Left forelimb (tissue), 1 donor: ENCODE results near the gene CD2BP2.
"Not testable (repeated sequence)": the region's sequence is repeated elsewhere in the genome, so short reads cannot be mapped to it uniquely, and the experiment has no call there.

Source experiments
- DNase-seq: peaks from one replicate; pipeline ENCODE4 v3.0.0-alpha.2; 2018; ENCODE audit warnings: low spot score

CD2BP2 gene

DNA sequence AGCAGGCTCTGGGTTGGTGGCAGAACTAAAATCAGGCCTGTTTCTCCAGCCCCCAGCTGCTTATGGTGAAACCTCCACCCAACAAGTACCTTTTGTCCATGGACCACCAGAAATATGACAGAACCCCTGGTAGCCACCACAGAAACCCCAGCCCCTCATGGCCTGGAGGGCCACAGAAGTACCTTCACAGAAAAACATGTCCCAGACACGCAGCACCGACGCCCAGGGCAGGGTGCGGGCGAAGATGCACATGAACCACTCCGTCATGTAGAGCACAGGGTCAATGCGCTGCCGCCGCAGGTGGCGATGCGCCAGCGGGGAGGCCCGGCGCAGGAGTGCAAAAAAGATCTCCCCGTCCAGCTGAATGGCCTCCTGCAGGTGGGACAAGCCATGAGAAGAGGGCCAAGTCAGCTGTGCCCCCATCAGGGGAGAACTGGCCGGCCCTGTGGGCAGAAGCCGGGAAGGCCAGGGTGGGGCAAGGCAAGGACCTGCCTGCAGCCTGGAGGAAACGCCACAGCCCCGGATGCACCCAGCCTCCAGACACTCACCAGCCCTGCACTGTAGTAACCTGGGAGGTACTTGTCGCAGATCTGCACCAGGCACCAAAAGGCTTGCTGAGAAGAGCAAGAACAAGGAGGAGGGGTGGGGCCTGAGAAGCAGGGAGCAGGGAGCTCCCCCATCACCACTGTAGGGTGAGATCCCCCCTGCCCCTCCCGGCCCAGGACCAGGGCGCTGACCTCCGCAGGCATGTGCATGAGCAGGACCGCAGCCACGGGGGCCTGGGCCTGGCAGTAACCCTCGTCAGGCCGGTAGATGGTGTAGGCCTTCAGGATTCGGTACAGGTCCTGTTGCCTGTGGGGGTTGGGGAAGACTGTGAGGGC, 4.1 kb upstream of the CD2BP2 start:
- DNase-seq, result no peak

- no peak for DNase-seq
Observed at GRCh38 chr16:30358577-30358936, 3.4 kb upstream of the CD2BP2 start.

DNA sequence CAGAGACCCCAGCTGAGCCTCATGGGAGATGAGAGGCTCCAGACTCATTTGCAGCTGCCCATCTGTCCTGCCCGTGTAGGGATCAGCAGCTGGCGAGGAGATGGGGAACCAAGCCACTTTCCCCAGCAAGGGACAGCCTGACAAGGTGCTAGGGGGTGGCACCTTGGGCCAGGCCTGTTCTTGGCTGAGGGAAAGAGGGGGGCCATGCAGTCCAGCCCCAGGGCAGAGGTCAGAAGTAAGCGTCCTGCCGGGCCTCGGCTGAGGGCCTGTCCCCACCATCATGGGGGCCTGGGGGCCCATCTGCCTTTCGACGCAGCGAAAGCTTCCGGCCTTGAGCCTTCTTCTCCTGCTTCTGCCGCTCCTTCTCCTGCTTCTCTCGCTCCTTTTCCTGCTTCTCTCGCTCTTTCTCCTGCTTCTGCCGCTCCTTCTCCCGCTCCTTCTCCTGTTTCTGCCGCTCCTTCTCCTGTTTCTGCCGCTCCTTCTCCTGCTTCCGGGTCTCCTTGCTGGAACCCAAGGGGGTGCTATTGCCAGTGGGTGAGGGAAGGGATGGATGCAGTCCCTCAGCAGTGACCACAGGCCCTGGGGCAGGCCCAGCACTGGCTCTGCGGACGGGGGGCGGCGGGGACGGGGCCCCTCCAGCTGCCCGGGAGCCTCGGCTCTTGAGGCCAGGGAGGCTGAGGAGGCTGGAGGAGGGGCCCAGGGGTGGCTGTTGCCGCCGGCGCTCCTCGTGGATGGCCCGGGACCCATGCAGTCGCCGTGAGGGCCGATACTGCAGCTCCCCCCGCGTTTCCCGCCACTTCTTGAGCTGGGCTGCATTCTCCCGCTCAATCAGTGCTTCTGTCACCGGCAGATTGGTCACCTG, 2.8 kb upstream of the CD2BP2 start:
- no peak for DNase-seq

GRCh38 chr16:30357085-30357714, 2.1 kb upstream of the CD2BP2 start:
- DNase-seq, result no peak

DNA sequence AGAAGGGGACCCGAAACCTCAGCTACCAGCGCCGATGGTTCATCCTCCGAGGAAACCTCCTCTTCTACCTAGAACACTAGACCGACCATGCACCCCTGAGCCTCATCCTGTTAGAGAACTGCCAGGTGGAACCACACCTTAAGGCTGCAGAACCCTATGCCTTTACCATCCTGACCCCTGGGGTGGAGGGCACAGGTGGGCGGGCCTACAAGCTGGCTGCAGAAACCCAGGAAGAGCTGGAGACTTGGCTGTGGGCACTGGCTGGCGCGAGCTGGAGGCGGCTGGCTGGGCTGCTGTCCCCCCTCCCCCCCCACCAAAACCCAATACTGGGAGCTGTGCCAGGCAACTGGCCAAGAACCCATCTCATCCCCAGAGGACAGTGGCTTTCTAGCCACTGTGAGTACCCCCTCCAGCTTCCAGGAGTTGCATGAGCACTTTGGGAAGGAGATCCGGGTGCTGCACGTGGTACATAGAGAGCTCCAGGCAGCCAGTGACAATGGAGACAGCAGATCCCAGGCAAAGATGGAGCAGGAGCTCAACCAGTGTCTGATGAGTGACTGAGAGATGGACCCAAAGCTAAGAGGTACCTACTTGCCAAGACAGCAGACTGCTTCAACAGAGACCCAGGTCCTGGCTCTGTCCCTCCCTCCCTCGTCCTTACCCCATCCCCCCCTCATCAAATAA, 1.4 kb upstream of the CD2BP2 start:
- DNase-seq, result no peak

DNA sequence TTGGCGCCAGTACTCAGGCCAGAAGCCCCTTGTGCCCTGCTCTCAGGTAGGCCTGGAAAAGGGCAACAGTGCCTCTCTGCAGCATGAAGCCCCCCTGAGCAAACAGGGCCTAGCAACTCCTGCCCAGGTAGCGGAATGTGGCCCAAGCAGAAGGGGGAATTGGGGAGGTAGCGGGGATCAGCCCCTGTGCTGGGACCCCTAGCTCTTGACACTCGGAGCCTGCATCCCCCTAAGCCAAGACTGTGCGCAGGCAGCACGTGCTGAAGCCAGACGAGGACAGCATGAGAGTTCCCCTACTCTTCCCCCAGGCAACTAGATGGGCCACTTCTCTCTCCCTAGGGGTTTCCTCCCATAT, 823 bp upstream of the CD2BP2 start:
- DNase-seq, result no peak

GRCh38 chr16:30354423-30355143, 525 bp downstream of the CD2BP2 start:
- DNase-seq, result no peak

- no peak for DNase-seq
Observed at GRCh38 chr16:30353438-30354129, 1.5 kb downstream of the CD2BP2 start.

DNA sequence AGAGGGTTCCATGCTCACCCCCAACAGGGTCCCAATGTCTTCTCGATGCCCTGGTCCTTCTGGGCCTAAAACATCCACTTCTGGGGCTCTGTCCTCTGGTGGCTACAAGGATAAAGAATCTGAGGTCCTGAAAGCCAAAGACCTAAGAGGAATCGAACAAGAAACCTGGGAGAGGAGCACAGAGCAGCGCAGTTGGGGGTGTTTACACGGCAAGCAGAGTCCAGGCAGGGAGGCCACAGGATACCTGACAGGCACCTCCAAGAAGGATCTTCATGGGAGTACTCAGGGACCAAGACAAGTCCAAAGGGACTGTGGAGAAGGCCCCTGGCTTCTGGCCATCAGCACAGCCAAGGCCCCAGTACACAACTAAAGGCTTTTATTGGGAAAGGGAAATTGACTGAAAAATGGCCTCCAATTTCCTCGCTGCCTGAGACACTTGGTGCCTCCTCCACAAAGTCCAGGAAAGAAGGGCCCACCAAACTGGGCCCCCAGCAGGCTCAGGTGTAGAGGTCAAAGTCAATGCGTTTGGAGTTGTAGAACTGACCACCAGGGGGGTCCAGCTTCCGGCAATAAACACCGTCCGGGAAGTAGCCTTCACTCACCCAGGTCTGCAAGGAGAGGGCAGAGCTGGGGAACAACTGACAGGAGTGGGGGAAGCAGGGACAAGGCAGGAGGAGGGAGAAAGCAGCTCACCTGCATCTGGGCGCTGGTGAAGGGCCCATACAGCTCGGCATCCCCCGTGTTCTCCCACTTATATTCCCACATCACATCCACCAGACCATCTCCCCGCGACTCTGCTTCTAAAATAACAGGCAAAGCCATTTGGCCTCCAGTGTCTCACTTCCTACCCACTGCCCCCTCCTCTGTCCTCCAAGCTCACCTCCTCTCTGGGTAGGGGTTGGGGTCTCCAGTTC, 2.4 kb downstream of the CD2BP2 start:
- no peak for DNase-seq

DNA sequence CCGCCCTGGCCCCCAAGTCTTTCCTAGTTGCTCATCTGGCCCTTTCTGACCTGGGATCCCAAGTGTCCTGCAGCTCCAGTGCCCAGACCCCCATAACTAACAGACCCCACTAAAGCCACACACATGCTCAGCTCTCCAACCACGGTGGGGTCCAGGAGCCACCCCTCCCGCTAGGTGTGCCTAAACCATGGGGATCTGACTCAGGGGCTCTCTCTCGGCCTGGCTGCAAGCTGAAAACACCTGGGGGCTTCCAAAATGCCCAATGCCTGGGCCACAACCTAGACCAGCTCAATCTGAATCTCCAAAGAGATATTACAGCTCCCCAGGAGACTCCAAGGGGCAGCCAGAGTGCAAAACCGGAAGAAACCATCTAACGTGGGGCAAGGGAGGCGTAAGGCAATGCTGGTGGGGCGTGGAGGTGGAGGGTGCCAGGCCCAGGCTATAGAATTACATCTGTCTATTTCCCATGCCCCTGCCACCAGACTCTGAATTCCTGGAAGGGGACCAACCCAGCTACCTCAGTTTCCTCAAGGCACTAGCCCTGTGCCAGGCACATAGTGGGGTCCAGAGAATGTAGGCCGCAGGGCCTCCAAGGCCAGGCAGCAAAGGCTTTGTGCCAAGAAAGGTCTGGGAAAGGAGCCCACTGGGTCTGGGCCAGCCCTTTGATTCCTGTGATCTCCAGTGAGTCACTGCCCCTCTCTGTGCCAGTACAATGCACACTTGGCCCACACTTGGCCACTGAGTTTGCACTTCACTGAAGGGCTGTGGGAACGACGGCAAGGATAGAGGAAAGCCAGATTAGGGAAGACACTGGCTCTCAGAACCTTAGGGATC, 3.3 kb downstream of the CD2BP2 start:
- DNase-seq, result no peak

GRCh38 chr16:30351001-30351441, 4.1 kb downstream of the CD2BP2 start:
- no peak for DNase-seq

DNA sequence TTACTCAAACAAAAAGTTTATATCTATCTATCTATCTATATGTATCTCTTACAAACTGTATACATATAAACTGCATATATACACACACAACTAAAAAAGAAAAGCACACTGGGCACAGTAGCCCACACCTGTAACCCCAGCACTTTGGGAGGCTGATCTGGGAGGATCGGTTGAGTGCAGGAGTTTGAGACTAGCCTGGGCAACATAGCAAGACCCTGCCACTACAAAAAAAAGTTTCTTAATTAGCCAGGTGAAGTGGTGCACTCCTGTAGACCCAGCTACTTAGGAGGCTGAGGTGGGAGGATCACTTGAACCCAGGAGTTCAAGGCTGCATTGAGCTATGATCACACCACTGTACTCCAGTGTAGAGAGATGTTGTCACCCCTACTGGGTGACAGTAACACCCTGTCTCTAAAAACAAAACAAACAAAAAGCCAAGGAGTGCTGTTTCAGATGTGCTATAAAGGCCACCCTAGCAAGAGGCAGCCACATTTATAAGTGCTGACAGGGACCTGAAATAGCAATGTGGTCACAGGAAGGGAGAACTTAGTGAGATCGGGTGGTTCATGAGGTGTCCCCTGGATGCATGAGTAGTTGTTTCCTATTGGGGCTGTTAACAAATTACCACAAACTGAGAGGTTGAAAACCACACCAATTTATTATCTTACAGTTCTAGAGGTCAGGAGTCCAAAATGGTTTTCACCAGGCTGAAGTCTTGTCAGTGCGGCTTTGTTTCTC, 4.8 kb downstream of the CD2BP2 start:
- no peak for DNase-seq

GRCh38 chr16:30349675-30350074, 5.4 kb downstream of the CD2BP2 start:
- no peak for DNase-seq

DNA sequence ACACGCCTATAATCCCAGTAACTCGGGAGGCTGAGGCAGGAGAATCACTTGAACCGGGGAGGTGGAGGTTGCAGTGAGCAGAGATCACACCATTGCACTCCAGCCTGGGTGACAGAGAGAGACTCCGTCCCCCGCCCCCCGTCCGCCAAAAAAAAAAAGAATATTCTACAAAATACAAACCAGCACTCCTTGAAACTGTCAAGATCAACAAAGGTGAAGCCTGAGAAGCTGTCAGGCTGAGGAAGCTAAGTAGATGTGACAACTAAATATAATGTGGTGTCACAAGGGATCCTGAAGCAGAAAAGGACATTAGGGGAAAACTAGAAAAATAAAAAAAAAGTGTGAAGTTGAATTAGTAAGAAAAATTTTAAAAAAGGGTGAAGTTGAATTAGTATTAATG, 6.2 kb downstream of the CD2BP2 start:
- no peak for DNase-seq

- no peak for DNase-seq
Observed at GRCh38 chr16:30348113-30348512, 7.0 kb downstream of the CD2BP2 start.

GRCh38 chr16:30346286-30346685, 8.8 kb downstream of the CD2BP2 start:
- DNase-seq, result no peak

GRCh38 chr16:30343491-30343820, 11.7 kb downstream of the CD2BP2 start:
- not testable (repeated sequence) for DNase-seq
